Measurements from ENCODE around the gene PIBF1. TPM values are rescaled to one million over a fixed set of nuclear protein-coding genes. Genes with fewer than 3 reads are reported as not detected.

PIBF1 gene
- total RNA-seq, 1 donor from 2014 or later: 44.8 TPM

DNA sequence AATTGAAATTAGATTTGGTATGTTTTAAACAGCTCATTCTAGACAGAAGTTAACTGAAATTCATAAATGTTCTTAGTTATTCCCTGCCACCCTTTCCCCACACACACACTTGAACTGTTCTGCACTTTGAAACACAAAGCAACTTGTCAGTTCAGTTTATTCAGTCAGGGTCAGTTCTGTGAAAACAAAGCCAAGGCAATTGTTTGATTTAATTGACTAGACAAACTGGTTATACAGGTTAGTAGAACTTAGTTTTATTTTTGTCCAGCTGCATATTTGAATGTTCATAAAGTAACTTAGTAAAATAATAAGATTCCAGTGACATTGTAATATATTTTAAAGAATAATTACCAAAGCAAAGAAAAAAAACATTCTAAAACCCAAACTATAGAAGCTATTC, 178.6 kb downstream of the PIBF1 start:
- Histone ChIP-seq H3K4me1 (no peaks in the 10 kb centered on the region), H3K4me2 (no peak overlapping the region), H3K9me3 (ENCODE audit: low read depth) (no peaks in the 10 kb centered on the region), H3K9ac (no peak overlapping the region), H3K27me3 (no peaks in the 10 kb centered on the region), H3K4me3 (no peak overlapping the region), H3K27ac (no peak overlapping the region), H3K36me3 (no peaks in the 10 kb centered on the region), H2AFZ (replicated peaks) (no peak overlapping the region), H3F3A (ENCODE audit: low read depth) (no peaks in the 10 kb centered on the region), H3K79me2 (ENCODE audit: low read depth) (no peaks in the 10 kb centered on the region), H4K20me1 (ENCODE audit: low read depth) (no peaks in the 10 kb centered on the region)
- Mint-ChIP-seq H3K4me3 (no peak overlapping the region), H3K4me1 (peaks cover 2% of the 10 kb centered on the region), H3K27ac (no peak overlapping the region), H3K27me3 (ENCODE audit: insufficient read depth, low read depth) (no peaks in the 10 kb centered on the region), H3K36me3 (peaks cover 21% of the 10 kb centered on the region), H3K9me3 (peaks cover 2% of the 10 kb centered on the region)
- no peak for TF ChIP-seq EZH2phosphoT487 (IDR thresholded peaks at IDR 0.05)
- no peak for TF ChIP-seq EZH2 (IDR thresholded peaks at IDR 0.05)
- TF ChIP-seq, protein P1, sequence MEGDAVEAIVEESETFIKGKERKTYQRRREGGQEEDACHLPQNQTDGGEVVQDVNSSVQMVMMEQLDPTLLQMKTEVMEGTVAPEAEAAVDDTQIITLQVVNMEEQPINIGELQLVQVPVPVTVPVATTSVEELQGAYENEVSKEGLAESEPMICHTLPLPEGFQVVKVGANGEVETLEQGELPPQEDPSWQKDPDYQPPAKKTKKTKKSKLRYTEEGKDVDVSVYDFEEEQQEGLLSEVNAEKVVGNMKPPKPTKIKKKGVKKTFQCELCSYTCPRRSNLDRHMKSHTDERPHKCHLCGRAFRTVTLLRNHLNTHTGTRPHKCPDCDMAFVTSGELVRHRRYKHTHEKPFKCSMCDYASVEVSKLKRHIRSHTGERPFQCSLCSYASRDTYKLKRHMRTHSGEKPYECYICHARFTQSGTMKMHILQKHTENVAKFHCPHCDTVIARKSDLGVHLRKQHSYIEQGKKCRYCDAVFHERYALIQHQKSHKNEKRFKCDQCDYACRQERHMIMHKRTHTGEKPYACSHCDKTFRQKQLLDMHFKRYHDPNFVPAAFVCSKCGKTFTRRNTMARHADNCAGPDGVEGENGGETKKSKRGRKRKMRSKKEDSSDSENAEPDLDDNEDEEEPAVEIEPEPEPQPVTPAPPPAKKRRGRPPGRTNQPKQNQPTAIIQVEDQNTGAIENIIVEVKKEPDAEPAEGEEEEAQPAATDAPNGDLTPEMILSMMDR (IDR thresholded peaks at IDR 0.05): no peak
- DNase-seq (ENCODE audit: low spot score): no peak

DNA sequence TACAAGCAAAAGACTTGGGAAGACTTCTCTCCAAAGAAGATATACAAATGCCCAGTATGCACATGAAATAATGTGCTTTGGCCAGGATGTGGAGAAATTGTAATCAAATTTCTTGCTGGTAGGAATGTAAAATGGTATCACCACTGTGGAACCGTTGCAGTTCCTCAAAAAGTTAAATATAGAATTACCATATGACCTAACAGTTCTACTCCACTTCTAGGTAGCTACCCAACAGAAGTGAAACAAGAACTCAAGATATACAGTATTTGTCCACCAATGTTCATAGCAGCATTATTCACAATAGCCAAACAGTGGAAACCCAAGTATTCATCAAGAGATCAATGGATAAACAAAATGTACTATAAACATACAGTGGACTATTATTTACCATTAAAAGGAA, 181.8 kb downstream of the PIBF1 start:
- Histone ChIP-seq H3F3A (ENCODE audit: low read depth) (no peaks in the 10 kb centered on the region), H2AFZ (replicated peaks) (no peak overlapping the region), H3K27ac (no peak overlapping the region), H4K20me1 (ENCODE audit: low read depth) (no peaks in the 10 kb centered on the region), H3K4me3 (no peak overlapping the region), H3K4me1 (no peaks in the 10 kb centered on the region), H3K4me2 (no peak overlapping the region), H3K9me3 (ENCODE audit: low read depth) (no peaks in the 10 kb centered on the region), H3K79me2 (ENCODE audit: low read depth) (no peaks in the 10 kb centered on the region), H3K27me3 (no peaks in the 10 kb centered on the region), H3K9ac (no peak overlapping the region), H3K36me3 (no peaks in the 10 kb centered on the region)
- H3K4me3 Mint-ChIP-seq: no peak overlapping the region
- H3K9me3 Mint-ChIP-seq: no peaks in the 10 kb centered on the region
- peaks cover 3% of the 10 kb centered on the region for H3K36me3 Mint-ChIP-seq
- TF ChIP-seq EZH2 (IDR thresholded peaks at IDR 0.05) (no peak), EZH2phosphoT487 (IDR thresholded peaks at IDR 0.05) (no peak)
- TF ChIP-seq, protein P1 (IDR thresholded peaks at IDR 0.05): no peak
- no peaks in the 10 kb centered on the region for H3K27me3 Mint-ChIP-seq (ENCODE audit: insufficient read depth, low read depth)
- H3K4me1 Mint-ChIP-seq: peaks cover 2% of the 10 kb centered on the region
- H3K27ac Mint-ChIP-seq: no peak overlapping the region
- no peak for DNase-seq (ENCODE audit: low spot score)

DNA sequence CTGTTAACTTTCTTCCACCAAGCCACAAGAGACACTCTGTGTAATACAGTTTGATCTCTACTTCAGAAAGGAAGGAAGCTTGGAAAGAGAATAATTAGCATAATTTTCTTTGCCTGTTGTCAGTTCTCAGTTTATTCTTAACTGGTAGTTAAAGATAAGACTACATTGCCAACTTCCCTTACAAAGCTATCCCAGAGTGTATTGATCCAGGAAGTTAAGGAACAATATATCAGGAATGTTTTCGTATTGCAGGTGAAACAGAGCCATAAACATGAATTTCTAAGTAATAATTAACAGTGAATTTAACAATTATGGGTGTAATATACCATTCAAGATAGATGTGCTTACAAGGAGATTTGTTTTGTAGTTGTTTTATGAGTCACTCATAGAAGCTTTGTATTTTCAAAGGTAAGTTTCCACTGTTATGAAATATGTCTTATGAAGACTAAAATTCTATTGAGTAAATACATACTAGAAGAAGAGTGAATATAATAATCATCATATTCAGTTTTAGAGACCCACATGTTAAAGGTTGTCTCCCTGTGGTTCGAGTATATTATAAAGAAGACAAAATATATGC, 188.5 kb downstream of the PIBF1 start:
- no peak overlapping the region for H3K4me3 Mint-ChIP-seq
- no peak overlapping the region for H3K4me3 ChIP-seq
- H3K9ac ChIP-seq: no peak overlapping the region
- H3F3A ChIP-seq (ENCODE audit: low read depth): no peaks in the 10 kb centered on the region
- H3K4me2 ChIP-seq: no peak overlapping the region
- no peak for DNase-seq (ENCODE audit: low spot score)
- H3K4me1 Mint-ChIP-seq: no peaks in the 10 kb centered on the region
- no peaks in the 10 kb centered on the region for H3K27me3 Mint-ChIP-seq (ENCODE audit: insufficient read depth, low read depth)
- no peak overlapping the region for H3K27ac ChIP-seq
- H4K20me1 ChIP-seq (ENCODE audit: low read depth): no peaks in the 10 kb centered on the region
- H3K9me3 Mint-ChIP-seq: no peaks in the 10 kb centered on the region
- no peaks in the 10 kb centered on the region for H3K36me3 ChIP-seq
- H3K27me3 ChIP-seq: no peaks in the 10 kb centered on the region
- no peak overlapping the region for H3K27ac Mint-ChIP-seq
- no peak overlapping the region for H2AFZ ChIP-seq (replicated peaks)
- peaks cover 5% of the 10 kb centered on the region for H3K36me3 Mint-ChIP-seq
- TF ChIP-seq EZH2 (IDR thresholded peaks at IDR 0.05) (no peak), EZH2phosphoT487 (IDR thresholded peaks at IDR 0.05) (no peak)
- TF ChIP-seq, protein P1 (IDR thresholded peaks at IDR 0.05): no peak
- no peaks in the 10 kb centered on the region for H3K9me3 ChIP-seq (ENCODE audit: low read depth)
- no peaks in the 10 kb centered on the region for H3K79me2 ChIP-seq (ENCODE audit: low read depth)
- no peaks in the 10 kb centered on the region for H3K4me1 ChIP-seq
